ENCODE data around the gene TAS2R60.
"Not testable (repeated sequence)": the region's sequence is repeated elsewhere in the genome, so short reads cannot be mapped to it uniquely, and the experiment has no call there.

Gene TAS2R60

GRCh38 chr7:143411976-143412708 is 31.1 kb upstream of the TAS2R60 start:
- no peak for DNase-seq

GRCh38 chr7:143413123-143413522 is 30.1 kb upstream of the TAS2R60 start:
- DNase-seq: no peak

- DNase-seq: not testable (repeated sequence)
Measured at GRCh38 chr7:143415209-143415608, 28.0 kb upstream of the TAS2R60 start.

GRCh38 chr7:143415742-143416397 is 27.4 kb upstream of the TAS2R60 start:
- no peak for DNase-seq

- peak; percentile 70 for DNase-seq
Measured at GRCh38 chr7:143416565-143417149, 26.6 kb upstream of the TAS2R60 start.

GRCh38 chr7:143417734-143418383 is 25.4 kb upstream of the TAS2R60 start:
- DNase-seq: no peak

GRCh38 chr7:143418681-143419458 is 24.4 kb upstream of the TAS2R60 start:
- no peak for DNase-seq

GRCh38 chr7:143419880-143420279 is 23.4 kb upstream of the TAS2R60 start:
- DNase-seq: no peak

GRCh38 chr7:143420624-143421023 is 22.6 kb upstream of the TAS2R60 start:
- not testable (repeated sequence) for DNase-seq

- DNase-seq: no peak
Measured at GRCh38 chr7:143422033-143422432, 21.2 kb upstream of the TAS2R60 start.

- not testable (repeated sequence) for DNase-seq
Measured at GRCh38 chr7:143424476-143424875, 18.8 kb upstream of the TAS2R60 start.

GRCh38 chr7:143426479-143427142 is 16.6 kb upstream of the TAS2R60 start:
- no peak for DNase-seq

GRCh38 chr7:143429770-143430698 is 13.2 kb upstream of the TAS2R60 start:
- peak; percentile 45 for DNase-seq

- DNase-seq: no peak
Measured at GRCh38 chr7:143431109-143431508, 12.1 kb upstream of the TAS2R60 start.

GRCh38 chr7:143433759-143434158 is 9.5 kb upstream of the TAS2R60 start:
- no peak for DNase-seq

GRCh38 chr7:143434660-143435059 is 8.6 kb upstream of the TAS2R60 start:
- DNase-seq: no peak

GRCh38 chr7:143435266-143435665 is 8.0 kb upstream of the TAS2R60 start:
- no peak for DNase-seq

GRCh38 chr7:143436325-143436946 is 6.8 kb upstream of the TAS2R60 start:
- no peak for DNase-seq

GRCh38 chr7:143437578-143437977 is 5.7 kb upstream of the TAS2R60 start:
- DNase-seq: no peak

- no peak for DNase-seq
Measured at GRCh38 chr7:143439866-143440265, 3.4 kb upstream of the TAS2R60 start.

Data from inflammatory macrophage treated with lipopolysaccharide for 4 hours (primary cell).